Fibroblast of skin of right biceps (primary cell): Measurements from ENCODE around the gene ARFGEF2.
"Not testable (repeated sequence)": the region's sequence is repeated elsewhere in the genome, so short reads cannot be mapped to it uniquely, and the experiment has no call there.

Experiments used
- DNase-seq: peaks from one replicate; pipeline ENCODE4 v3.0.0-alpha.2; 2013

ARFGEF2 gene

DNA sequence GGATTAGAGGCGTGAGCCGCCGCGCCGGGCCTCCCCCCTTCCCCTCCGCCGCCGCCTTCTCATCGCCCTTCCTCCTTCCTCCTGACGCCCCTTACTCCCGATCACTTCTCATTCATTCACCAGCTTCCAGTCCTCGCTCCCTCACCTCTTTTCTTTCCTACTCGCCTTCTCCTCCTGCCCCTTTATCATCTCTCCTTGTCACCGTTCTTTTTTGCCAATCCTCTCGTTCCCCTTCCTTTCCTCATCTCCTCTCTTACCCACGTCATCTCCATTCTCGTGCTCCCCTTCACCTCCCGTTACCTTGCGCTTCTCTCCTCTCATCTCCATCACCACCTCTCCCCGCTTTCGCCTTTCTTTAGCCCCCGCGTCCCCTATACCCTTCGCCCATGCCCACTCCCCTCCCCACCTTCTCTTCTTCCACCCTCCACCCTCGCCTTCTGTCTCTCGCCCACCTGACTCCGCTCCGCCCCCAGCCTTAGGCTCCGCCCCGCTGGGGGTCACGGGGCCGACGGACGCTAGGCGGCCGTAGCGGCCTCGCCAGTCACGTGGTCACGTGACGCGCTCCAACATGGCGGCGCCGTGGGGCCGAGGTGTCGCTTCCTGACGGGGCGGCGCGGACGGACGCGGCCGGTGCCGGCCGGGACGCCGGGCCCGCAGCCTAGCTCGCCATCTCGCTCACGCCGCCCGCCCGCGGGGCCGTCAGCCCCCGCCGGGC lies at the start of gene ARFGEF2:
Gene ARFGEF2 (plus strand): TSS at position 544 of the 715 bp plus-strand sequence. CDS start 179 bp downstream, outside the sequence.
- DNase-seq, result peak; percentile 88

DNA sequence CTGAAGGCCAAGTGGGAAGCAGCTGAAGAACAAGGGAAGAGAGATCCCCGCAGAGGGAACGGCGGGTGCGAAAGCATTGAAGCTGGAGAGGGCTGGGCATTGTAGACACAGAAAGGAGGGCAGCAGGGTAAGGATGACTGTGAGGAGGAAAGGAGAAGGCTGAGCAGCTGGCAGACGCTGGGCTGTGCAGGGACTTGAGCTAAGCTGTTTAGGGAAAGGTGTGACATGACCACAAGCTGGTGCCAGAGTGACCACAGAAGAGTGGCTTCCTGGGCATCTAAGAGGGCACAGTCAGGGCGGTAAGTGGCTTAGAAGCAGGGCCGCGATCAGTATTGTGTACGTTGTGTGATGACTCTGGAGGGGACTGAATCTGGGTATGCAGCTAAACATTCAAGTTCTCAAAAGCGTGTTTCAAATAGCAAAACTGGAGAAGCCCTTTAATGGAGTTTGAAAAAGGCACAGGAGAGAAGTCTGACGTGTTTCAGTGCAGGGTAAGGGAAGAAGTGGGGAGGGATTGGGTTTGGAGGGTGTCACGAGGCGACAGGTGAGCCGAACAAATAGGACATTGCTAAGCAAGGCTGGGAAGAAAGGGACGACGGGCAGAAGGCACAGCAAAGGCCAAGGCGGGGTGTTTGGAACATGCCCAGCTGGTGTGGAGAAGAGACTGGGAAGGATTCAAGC lies 46.1 kb upstream of the ARFGEF2 start:
- DNase-seq, result no peak

DNA sequence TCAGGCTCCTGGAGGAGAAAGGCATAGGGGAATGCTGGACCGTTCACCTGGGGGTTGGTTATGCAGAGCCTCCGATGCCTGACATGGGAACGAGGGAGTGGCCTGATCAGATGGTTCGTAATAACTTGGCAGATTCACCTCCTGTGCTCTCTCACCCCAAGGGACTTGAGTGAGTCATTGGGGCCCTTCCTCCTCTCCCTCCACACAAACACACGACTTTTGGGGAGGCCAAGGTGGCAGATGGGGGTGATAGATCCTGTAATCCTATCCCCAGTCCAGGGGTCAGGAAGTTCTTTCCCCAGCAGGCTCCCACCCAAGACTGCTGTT lies 45.6 kb upstream of the ARFGEF2 start:
- peak; percentile 45 for DNase-seq

DNA sequence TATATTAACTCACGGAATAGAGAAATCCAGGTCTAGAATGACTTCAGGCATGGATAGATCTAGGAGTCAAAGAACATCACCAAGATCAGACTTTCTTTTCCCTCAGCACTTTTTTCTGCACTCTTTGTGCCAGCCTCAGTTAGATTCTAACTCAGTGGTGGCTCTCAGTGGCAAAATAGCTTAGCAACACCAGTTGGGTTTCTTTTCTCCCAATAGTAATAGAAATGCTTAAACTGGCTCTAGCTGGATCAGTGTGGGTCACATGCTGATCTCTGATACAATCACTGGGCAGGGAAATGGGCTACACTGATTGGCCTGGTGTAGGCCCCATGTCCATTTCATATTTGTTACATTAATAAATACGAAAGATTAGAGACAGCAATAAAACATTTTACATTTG lies 44.2 kb upstream of the ARFGEF2 start:
- no peak for DNase-seq

DNA sequence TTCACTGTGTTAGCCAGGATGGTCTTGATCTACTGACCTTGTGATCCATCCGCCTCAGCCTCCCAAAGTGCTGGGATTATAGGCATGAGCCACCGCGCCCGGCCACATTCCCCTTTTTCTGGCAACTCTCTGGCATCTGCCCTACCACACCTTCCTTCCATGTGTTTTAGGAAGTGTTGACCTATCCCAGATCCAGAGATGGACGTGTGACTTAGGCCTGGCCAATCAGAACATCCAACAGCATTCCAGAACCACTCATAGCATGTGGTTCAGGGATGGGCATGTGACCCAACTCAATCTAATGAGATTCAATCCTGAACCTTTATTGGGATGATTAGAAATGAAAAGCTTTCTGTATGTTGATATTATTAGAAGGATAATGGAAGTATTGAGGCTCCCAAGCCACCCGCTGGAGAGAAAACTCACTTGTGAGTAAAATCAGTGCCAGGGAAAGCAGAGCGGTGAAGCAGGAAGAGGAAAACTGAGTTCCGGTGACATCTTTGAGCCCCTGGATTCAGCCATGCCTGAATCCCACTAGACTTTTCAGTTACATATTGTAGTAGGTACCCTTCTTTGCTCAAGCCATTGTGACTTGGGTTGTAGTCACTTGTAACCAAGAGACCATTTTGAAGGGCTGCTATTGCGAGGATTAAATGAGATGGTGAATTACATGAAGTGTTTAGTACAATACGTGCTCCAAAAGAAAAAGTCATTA lies 42.8 kb upstream of the ARFGEF2 start:
- no peak for DNase-seq

DNA sequence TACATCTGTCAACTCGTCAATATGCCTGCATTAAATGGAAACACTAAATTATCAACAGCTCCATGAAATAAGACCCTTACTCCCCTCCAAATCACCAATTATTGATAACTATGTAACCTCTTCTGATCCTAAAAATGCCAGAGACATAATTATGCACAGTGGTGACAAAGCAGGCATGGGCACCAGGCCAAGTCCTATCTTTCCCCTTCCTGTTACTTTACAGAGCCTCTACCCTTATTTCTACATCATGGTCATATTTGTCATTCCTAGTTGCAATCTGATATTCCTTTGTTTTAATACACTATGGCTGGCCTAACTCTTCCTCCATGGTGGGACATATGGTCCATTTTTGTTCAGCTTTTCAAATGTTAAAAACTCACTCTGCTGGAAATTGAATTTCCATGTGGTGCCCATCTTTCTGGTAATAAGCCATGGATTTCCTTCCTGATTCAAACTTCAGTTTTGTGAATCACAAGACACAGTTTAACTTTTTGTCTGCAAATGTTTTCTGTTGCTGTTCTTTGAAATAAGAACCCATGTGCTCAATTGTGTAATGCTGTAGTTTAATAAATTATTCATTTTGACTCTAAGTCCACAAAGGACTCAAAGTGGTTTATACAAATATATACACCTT lies 41.8 kb upstream of the ARFGEF2 start:
- peak; percentile 40 for DNase-seq

DNA sequence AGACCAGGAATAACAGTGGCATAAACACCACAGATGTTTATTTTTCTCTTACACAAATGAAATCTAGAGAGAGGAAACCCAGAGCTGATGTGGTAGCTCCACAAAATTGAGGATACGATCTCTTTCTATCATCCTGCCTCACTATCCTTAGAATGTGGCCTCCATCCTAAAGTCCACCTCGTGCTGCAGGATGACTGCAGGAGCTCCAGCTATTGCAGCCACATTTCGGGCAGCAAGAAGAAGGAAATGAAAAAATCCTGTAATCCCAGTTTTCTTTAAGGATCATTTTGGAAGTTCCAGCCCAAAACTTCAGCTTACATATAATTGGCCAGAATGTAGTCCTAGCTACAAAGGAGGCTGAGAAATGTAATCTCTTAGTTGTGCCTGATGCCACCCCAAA lies 41.2 kb upstream of the ARFGEF2 start:
- DNase-seq, result no peak

DNA sequence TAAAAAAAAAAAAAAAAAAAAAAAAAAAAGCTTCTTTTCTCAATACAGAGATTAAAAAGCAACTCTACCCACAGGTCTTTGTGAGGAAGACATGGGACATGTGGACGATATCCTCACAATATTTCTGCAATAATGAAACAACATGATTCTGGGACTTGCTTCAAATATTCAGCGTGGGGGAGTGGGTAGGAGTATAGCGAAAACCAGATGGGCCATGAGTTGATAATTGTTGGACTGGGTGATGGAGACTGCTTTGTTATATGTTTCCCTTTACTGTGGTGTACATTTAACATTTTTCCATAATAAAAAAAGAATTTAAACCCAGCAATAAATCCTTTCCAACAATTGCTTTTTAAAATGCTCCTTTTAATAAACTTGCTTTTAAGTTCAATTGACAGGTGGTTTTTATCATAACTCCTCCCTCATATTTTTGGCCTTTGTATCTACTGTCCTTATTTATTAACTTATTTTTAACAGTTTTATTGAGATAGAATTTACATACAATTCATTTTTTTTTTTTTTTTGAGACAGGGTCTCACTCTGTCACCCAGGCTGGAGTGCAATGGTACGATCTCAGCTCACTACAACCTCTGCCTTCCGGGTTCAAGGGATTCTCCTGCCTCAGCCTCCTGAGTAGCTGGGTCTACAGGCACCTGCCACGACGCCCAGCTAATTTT lies 40.4 kb upstream of the ARFGEF2 start:
- DNase-seq, result no peak

DNA sequence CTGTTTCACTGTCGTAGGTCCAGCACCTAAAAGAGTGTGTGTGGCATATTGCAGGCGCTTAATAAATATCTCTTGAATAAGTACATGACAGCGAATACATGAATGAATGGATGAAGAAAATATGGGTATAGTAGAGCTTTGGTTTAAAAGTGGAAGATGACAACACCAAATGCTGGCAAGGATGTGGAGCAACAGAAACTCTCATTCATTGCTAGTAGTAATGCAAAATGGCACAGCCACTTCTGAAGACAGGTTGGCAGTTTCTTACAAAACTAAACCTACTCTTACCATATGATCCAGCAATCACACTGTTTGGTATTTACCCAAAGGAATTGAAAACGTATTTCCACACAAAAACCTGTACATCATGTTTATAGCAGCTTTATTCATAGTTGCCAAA lies 36.3 kb upstream of the ARFGEF2 start:
- no peak for DNase-seq

DNA sequence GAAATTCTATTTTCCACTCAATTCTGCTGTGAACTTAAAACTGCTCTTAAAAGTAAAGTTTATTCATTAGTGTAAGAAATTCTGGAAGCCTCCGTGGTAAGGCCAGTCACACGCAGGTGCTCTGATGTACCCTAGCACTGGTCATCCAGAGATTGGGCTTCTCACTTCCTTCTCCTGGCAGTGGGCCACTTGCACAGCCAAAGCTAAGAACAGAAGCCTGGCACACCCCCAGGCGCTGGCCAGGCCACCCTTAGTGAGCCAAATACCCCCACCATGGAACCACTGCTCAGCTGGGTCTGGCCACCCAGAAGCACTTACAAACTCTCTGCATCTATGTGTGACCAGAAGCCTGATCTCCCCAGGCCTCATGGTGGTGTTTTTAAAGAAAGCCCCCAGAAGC lies 35.3 kb upstream of the ARFGEF2 start:
- no peak for DNase-seq

DNA sequence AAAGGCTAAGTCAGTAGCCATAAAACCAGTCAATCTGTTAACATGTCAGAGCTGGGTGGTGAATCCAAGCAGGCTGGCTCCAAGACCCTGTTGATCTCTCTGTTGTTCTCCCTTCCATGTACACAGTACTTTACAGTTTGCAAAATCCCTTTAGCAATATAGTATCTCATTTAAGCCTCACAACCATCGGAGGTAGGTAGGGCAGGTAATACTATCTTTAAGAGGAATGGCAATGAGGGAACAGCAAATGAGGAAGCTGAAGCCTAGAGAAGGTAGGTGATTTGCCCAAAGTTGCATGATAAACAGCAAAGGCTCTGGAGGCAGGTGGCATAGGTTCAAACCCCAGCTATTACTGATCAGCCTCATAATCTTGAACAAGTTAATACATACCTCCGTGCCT lies 34.7 kb upstream of the ARFGEF2 start:
- no peak for DNase-seq

DNA sequence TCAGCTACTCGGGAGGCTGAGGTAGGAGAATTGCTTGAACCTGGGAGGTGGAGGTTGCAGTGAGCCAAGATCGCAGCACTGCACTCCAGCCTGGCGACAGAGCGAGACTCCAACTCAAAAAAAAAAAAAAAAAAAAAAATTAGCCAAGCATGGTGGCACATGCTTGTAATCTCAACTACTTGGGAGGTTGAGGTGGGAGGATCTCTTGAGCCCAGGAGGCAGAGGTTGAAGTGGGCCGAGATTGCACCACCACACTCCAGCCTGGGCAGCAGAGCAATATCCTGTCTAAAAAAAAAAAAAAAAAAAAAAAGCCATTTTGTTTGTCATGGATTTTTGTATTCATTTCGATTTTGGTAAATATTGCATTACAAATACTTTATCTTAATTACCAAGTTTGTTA lies 33.0 kb upstream of the ARFGEF2 start:
- not testable (repeated sequence) for DNase-seq

DNA sequence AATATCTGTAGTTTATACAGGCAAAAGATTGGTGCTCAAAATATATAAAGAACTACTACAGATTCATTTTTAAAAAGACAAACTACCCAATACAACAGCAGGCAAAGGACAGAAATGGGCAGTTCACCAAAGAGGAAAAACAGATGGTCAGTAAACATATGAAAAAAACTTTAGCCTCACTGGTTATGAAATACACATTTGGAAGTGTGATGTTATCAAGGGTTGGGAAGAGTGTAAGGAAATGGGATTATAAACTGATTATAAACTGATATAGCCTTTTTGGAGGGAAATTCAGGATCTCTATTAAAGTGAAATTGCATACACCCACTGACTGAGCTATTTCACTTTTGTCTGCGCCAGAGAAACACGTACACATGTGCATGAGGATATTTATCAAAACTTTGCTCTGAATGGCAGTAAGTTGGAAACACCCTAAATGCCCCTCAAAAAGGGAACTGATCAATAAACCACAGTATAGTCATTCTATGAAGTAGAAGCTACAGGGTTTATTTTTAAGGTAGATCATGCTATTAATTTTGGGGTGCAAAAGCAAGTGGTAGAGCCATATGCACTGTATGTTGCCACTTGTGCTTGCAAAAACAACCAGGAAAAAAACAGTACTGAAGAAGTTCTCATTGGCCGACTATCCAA lies 32.2 kb upstream of the ARFGEF2 start:
- DNase-seq, result no peak

DNA sequence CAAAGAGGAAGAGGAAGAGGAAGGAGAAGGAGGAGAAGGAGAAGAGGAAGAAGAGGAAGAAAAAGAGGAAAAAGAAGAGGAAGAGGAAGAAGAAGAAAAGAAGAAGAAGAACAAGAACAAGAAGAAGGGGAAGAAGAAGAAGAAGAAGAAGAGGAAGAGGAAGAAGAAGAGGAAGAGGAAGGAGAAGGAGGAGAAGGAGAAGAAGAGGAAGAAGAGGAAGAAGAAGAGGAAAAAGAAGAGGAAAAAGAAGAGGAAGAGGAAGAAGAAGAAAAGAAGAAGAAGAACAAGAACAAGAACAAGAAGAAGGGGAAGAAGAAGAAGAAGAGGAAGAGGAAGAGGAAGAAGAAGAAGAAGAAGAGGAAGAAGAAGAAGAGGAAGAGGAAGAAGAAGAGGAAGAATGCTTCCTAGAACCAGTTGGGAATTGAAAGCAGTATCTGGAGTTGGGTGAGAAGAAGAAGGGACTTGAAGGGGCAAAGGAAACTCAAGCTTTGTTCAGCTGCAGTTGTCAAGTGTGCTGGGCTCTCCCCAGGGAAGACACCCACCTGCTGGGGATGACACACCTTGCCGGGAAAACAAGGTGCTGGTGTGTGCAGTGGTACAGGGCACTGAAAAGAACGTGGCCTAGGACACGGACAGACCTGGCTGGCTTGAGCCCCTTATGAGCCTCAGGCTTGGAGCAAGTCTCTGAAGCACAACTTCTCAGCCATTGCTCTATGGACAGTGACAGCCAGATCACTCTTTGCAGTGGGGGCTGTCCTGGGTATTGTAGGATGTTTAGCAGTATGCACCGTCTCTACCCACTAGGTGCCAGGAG lies 30.1 kb upstream of the ARFGEF2 start:
- DNase-seq, result no peak

DNA sequence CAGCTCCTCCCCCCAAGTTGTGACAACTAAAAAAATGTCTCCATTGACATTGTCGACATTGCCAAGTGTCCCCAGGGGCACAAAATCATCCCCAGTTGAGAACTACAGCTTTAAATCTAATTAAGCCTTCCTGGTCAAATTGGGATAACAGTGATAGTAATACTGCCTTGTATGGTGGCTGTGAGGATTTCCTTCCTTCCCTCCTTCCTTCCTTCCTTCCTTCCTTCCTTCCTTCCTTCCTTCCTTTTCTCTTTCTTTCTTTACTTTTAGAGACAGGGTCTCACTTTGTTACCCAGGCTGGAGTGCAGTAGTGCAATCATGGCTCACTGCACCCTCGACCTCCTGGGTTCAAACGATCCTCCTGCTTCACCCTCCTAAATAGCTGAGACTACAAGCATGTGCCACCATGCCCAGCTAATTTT lies 29.5 kb upstream of the ARFGEF2 start:
- DNase-seq, result no peak

DNA sequence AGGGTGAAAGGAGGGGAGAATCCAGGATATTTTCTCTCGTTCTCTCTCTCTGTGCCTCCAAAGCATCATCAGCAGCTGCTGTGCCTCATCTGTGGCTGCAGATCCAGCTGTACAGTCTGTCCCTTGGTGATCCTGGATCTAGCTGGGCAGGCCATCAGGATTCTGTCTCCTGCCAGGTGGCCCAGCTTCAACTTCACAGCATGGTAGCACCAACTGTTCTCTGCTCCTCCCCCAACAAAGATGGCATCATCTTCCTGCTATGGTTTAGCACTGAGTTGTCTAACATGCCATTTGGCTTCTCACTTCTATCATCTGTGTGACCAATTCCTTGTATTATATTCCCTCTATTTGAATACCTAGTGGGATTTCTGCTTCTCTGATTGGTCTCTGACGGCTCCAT lies 28.6 kb upstream of the ARFGEF2 start:
- no peak for DNase-seq

DNA sequence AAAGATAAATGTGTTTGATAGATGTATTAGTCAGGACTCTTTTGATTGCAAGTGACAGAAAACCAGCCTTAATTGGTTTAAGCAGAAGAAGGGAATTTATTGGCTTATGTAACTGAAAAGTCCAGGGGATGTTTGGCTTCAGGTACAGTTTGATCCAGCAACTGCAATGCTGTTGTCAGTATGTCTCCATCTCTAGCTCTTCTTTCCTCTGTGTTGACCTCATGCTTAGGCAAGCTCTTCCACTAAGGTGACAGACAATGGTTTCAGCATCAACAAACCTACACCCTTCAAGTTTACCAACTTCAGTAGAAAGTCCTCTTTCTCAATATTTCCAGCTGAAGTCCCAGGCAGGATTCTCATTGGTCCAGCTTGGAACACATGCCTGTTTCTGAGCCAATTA lies 28.1 kb upstream of the ARFGEF2 start:
- DNase-seq, result no peak

DNA sequence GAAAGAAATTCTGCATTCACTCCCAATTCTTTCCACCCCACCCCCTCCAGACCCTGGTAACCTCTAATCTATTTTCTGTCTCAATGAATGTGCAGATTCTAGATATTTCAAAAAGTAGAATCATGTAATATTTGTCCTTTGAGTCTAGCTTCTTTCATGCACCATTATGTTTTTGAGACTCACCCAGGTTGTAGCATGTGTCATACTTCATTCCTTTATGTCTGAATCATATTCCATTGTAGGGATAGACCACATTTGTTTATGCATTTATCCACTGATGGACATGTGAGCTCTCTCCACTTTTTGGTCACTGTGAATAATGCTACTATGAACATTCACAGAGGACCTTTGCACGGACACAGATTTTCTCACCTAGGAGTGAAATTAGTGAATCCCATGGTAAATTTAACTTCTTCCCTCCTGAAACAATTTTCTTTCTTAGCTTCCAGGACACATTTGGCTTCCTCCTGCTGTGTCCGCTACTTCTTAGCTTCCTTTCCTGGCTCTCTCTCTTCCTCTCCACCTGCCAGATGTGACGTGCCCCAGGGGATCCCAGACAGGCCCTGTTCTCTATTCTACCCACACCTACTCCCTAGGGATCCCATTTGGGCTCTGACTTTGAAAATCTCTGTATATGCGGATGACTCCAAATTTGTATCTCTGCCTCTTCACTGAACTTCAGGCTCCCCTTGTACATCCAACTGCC lies 24.1 kb upstream of the ARFGEF2 start:
- DNase-seq, result peak; percentile 91

DNA sequence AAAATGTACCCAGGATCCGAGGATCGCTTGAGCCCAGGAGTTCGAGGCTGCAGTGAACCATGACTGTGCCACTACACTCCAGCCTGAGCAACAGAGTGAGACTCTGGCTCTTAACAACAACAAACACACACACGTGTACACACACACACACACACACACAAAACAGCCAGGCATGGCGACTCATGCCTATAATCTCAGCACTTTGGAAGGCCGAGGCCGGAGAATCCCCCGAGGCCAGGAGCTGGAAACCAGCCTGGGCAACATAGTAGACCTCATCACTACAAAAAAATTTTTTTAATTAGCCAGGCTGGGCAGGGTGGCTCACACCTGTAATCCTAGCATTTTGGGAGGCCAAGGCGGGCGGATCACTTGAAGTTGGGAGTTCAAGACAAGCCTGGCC lies 23.3 kb upstream of the ARFGEF2 start:
- DNase-seq, result peak; percentile 71

DNA sequence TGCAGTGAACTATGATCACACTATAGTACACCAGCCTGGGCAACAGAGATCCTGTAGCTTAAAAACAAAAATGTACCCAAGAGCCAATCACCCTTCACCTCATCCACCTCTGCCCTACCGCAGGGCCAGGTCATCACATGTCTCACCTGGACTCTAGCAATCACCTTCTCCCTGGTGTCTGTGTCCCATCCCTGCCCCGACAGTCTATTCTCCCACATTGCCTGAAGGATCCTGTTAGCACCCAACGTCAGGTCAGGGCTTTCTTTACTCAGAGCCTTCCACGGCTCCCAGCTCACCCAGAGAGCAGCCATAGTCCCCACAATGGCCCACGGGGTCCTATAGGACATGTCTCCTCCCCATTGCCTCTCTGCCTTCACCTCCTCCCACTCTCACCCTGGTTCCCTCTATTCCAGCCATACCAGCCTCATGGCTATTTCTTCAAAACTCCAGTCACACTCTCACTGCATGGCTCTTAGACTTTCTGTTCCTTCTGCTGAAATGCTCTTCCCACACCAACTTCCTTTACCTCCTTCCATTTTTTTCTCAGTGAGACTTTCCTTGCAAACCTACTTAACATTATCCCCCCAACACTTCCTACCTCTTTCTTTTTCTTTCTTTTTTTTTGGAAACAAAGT lies 22.5 kb upstream of the ARFGEF2 start:
- DNase-seq, result no peak

DNA sequence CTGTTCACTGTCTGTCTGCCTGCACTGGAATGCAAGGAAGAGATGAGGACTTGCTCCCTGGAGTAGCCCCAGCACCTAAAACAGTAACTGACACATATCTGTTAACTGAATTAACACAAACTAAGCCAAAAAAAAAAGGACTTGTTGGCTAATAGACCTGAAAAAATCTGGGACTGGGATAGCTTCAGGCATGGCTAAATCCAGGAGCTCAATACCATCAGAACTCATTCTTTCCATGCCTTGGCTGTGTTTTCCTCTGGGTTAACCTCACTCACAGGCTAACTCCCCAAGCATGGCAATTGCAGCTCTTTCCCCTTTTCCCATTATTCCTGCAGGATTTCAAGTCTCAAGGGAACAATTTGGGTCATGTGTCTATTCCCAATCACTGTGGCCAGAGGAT lies 21.6 kb upstream of the ARFGEF2 start:
- no peak for DNase-seq
